Subcutaneous adipose tissue (tissue), 4 donors: ENCODE results near the gene SLC25A23. TPM values are rescaled to one million over a fixed set of nuclear protein-coding genes. Genes with fewer than 3 reads are reported as not detected.

Experiments
- CTCF ChIP-seq: fragments of 450-650 bp; IDR thresholded peaks from one replicate; pipeline ENCODE4 v1.5.1; 2016; ENCODE audit warnings: low read depth, mild to moderate bottlenecking, control low read depth, antibody characterized with exemption, moderate library complexity
- total RNA-seq, 4 donors: library from RNA; depleted of rRNA; stranded (reverse); fragments of >200 nt; gene quantifications; one replicate each; pipeline ENCODE4 v1.1.0, GENCODE V29; 2016

Gene SLC25A23
- total RNA-seq, 4 donors from 2014 or later: 14.3 to 50.9 (median 23.9) TPM

GRCh38 chr19:6498294-6499036, 38.9 kb upstream of the SLC25A23 start:
- no peak for TF ChIP-seq CTCF

- TF ChIP-seq CTCF: no peak
These were observed 36.4 kb upstream of the SLC25A23 start for GRCh38 chr19:6495947-6496346.

GRCh38 chr19:6494438-6495036, 34.9 kb upstream of the SLC25A23 start:
- TF ChIP-seq CTCF: no peak

- no peak for TF ChIP-seq CTCF
These were observed 32.4 kb upstream of the SLC25A23 start for GRCh38 chr19:6491802-6492592.

- TF ChIP-seq CTCF: no peak
These were observed 30.5 kb upstream of the SLC25A23 start for GRCh38 chr19:6490134-6490533.

GRCh38 chr19:6489278-6490061, 29.9 kb upstream of the SLC25A23 start:
- TF ChIP-seq CTCF: no peak
